Loucy (cell line): ENCODE results near the gene SLC27A1.

Experiments used
- EZH2phosphoT487 ChIP-seq: fragments of 200-600 bp; IDR thresholded peaks from 2 replicates; pipeline ENCODE4 v1.6.1; 2018; ENCODE audit warnings: antibody characterized with exemption, mild to moderate bottlenecking, moderate library complexity, borderline replicate concordance
- TF ChIP-seq, protein P1 (sequence below): fragments of 200-600 bp; sonication (generic); conservative IDR thresholded peaks from 2 replicates; pipeline ENCODE4 v1.5.1; 2014; ENCODE audit warnings: mild to moderate bottlenecking, antibody characterized with exemption, low read length

DNA sequence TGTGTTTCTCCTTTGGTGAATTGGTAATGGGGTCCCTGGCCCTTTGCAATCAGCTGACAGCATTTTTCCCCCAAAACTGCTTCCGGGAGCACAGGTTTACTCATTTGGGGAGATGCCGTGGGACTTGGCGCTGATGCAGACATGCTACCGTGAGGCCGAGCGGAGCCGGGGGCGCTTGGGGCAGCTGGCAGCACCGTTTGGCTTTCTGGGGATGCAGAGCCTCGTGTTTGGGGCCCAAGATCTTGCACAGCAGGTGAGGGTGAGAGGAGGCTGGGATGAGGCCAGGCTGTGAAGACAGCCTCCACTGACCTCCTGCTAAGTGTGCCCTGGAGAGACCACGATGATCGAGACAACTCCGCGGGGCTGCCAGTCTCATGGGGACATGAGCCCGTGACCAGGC is 71.7 kb downstream of the SLC27A1 start:
- TF ChIP-seq, protein P1, sequence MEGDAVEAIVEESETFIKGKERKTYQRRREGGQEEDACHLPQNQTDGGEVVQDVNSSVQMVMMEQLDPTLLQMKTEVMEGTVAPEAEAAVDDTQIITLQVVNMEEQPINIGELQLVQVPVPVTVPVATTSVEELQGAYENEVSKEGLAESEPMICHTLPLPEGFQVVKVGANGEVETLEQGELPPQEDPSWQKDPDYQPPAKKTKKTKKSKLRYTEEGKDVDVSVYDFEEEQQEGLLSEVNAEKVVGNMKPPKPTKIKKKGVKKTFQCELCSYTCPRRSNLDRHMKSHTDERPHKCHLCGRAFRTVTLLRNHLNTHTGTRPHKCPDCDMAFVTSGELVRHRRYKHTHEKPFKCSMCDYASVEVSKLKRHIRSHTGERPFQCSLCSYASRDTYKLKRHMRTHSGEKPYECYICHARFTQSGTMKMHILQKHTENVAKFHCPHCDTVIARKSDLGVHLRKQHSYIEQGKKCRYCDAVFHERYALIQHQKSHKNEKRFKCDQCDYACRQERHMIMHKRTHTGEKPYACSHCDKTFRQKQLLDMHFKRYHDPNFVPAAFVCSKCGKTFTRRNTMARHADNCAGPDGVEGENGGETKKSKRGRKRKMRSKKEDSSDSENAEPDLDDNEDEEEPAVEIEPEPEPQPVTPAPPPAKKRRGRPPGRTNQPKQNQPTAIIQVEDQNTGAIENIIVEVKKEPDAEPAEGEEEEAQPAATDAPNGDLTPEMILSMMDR, result no peak
- TF ChIP-seq EZH2phosphoT487, result no peak
